Activated CD4-positive, alpha-beta T cell treated with anti-CD3 and anti-CD28 coated beads, Interleukin-2, amount 50 U/mL, for 48 hours (primary cell): ENCODE results near the gene AKR1E2.
A peak's percentile ranks its signal among the peaks of the same experiment; 100 is the strongest.

Experiments
- DNase-seq, 2 experiments: peaks; one replicate each; pipeline ENCODE4 v3.0.0-alpha.2; 2020

Gene AKR1E2

GRCh38 chr10:4847561-4848355, 21.8 kb downstream of the AKR1E2 start:
- no peak for DNase-seq

DNA sequence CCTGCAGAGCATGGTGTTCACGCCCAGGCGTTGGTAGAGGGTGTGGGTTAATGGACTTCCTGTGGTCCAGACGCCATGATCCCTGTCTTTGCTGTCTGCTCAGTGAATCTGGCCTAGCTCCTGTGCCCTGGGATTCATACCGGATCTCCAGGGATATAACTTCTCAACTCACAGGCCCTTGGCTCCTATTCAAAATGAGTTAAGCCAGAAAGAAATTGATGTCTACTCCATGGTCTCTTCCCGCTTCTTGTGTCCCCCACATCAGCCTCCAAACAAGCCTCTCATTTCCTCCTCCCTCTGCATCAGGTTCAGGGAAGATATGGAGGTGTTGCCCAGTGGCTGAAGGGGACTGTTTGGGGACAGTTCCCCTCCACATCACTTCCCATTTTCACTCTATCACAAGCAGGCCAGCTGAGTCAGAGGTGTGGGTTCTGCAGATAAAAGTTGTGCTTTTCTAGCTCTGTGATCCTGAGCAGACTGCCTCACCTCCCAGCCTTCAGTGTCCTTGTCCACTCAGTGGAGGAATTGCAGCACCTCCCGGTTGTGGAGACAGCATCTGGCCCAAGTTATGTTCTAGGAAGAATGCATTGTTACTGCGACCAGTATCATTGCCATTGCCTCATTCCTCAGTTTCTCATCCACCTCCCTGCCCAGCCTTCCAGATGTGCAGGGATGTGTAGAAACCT, 22.5 kb downstream of the AKR1E2 start:
- DNase-seq: no peak

DNA sequence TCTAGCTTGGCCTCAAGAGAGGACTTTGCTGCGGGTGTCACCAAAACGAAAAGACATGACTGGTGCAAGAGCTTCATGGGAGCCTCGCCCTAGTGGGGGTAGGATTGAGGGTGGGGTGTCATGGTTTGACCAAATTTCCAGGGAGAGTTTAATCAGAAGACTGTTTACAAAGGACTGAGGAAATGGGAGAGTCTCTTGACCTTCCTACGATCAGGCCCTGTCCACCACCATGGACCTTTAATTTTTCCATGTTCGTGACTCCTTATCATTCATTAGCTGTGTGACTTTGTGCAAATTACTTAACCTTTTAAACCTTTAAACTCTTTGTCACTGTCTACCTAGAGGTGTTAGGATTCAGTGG, 23.0 kb downstream of the AKR1E2 start:
- no peak for DNase-seq

- DNase-seq: peak; percentile 91 to 92
These were observed 23.7 kb downstream of the AKR1E2 start for GRCh38 chr10:4849555-4850242.

DNA sequence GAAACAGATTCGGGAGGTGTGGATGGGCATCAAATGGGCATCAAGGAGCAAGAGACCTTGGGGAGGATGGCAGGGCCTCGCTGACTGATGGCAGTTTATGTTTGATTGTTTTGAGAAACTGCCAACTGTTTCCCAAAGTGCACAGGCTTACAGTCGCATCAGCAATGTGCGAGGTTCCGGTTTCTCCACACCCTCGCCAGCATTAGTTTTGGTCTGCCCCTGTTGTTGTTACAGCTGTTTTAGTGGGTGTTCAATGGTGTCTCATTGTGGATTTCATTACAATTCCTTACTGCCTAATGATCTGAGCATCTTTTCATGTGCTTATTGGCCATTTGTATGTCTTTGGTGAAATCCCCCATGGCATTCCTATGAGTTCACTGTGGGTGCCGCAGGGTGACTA, 24.4 kb downstream of the AKR1E2 start:
- DNase-seq: no peak

- no peak for DNase-seq
These were observed 25.2 kb downstream of the AKR1E2 start for GRCh38 chr10:4851176-4851575.

DNA sequence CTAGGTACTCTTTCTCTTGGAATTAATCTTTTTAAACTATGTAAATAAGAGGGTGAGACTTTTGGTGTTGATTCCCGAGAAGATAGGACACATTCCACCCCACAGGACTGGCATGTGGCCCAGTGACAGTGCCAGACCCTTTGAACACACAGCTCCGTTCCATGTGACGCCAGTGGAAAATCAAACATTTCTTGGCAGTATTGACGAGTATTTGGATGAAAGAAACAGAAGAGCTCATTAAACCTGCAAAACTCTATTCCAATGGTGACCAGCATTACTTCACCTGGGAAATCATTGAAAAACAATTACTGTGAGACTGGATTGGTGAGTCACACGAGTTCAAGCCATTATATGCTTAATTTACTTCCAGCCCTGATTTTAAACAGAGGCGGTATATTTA, 25.8 kb downstream of the AKR1E2 start:
- no peak for DNase-seq

- no peak for DNase-seq
These were observed 40.1 kb downstream of the AKR1E2 start for GRCh38 chr10:4865945-4866661.

- DNase-seq: no peak
These were observed 41.1 kb downstream of the AKR1E2 start for GRCh38 chr10:4867109-4867519.

DNA sequence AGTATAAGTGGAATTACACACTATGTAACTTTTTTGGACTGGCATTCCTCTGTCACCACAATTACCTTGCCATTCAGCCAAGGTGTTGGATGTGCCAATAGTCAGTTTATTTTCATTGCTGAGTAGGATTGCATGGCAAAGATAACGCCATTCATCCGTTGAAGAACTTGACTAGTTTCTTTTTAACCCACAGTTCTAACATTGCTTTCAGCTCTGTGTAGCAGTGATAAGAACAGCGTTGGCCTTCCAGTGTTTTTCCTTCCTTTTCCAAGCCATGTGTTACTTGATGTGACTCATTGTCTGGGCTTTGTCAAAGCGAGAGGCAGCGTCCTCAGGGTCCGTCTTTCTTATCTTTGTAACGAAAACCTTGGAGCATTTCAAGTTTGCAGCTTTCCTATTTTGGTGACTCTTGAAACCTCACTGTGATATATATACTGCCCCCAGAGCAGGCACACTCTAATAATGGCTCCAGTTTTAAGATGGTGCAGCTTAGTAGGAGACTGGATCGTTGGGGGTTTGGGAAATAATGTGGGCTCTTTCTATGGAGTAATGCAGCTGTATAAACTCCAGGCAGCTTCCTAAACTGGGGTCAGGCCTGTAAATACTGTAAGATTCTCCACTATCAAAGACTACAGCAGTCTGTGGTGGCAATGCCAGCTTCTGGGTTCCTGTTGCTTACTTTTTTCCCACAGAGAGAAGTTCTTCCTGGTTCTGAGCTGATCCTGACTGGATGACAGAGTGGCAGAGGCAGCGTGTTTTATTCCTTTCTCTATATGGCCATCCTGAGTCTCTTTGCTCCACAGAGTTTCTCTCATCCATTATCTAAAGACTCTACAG, 41.7 kb downstream of the AKR1E2 start:
- DNase-seq: no peak

DNA sequence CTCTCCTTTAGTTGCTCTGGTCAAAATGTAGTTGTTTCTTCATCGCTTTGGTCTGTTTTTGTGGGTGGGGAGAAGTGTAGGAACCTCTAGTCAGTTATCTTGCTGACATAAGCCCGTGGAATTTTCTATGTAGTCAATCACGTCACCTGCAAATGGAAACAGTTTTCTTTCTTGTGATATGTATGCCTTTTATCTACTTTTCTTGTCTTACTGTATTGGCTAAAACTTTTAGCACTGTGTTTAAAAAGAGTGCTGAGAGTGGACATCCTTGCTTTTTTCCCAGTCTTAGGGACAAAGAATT, 42.3 kb downstream of the AKR1E2 start:
- DNase-seq: no peak

DNA sequence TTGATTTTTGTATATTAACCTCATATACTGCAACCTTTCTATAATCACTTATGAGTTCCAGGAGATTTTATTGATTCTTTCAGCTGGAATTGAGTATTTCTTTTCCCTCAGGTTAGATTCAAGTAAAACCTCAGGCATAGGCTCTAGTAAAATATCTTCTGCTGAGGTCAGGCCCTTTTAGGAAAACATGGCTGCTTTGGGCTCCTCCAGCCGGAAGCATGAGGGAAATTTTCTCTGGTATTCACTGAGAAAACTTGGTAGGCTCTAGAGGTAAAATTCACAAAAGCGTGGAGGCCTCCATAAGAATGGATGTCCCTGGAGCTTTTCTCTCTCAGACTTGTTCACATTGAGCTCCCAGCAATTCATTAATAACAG, 56.7 kb downstream of the AKR1E2 start:
- DNase-seq: no peak

GRCh38 chr10:4883079-4883739, 57.2 kb downstream of the AKR1E2 start:
- no peak for DNase-seq

DNA sequence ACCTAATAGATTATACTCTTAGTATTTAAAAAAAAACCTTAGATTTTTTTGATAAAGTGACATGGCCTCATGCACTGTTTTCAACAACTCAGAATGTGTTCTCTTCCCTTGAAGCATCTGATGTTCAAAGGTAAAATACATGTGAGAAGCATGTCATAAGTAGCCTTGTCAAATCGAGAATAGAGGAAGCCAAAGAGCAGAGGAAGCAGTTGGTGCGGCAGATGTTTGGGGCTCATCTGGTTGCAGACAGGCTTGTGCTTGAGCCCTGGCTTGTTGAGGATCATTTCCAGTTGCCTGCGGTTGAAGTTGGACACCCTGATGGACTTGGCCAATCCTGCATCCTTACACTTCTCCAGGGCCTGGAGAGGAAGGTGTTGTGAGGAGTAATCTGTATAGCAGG, 59.2 kb downstream of the AKR1E2 start:
- DNase-seq: no peak

- DNase-seq: no peak
These were observed 61.5 kb downstream of the AKR1E2 start for GRCh38 chr10:4887501-4887900.

DNA sequence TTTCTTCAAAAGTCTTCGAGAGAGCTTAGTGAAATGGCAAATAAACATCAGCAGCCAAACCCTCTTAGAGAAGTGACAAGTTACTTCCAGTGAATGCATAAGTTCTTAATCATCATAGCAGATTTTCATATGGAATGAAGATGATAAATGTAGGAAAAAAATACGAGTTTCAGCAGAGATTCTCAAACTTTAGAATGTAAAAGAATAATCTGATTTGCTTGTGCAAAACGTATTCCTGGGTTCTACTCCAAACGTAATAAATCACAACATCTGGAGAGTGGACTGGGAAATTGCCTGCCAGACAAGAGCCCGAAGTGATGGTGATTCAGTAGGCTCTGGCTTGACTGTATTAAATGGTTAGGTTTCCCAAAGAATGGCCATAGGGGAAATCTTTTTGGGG, 62.2 kb downstream of the AKR1E2 start:
- DNase-seq: no peak

GRCh38 chr10:4889959-4890358, 64.0 kb downstream of the AKR1E2 start:
- DNase-seq: no peak

GRCh38 chr10:4892681-4893080, 66.7 kb downstream of the AKR1E2 start:
- DNase-seq: no peak

DNA sequence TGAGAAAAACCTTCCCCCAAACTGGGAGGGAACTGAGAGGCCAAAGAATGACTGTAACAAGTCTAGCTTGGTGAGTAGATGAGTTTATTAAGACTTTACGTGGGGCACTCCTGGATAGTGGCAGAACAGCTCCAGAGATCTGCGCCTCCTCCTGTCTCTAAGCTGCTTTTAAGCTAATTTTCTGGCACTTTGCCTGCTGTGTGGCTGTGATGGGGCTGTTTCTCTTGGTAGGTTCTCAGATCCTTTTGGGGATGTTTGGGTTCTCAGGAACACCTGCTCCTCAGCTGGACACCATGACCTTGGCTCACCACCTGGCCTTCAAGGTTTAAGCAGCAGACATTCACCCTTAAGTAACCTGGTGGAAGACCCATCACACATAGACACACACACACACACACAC, 68.3 kb downstream of the AKR1E2 start:
- DNase-seq: no peak
